ENCODE results near the gene PNMT. TPM values are rescaled to one million over a fixed set of nuclear protein-coding genes. Genes with fewer than 3 reads are reported as not detected.
A peak's percentile ranks its signal among the peaks of the same experiment; 100 is the strongest.
"Not testable (repeated sequence)": the region's sequence is repeated elsewhere in the genome, so short reads cannot be mapped to it uniquely, and the experiment has no call there.

PNMT gene
- polyA plus RNA-seq, 3 donors, result 1.3 to 2.8 (median 2.4) TPM

- DNase-seq (ENCODE audit: extremely low read depth in 1 of 11, low read depth in 9 of 11, low spot score in 4 of 11), result no peak
These were observed 32.9 kb downstream of the PNMT start for GRCh38 chr17:39701012-39701783.

DNA sequence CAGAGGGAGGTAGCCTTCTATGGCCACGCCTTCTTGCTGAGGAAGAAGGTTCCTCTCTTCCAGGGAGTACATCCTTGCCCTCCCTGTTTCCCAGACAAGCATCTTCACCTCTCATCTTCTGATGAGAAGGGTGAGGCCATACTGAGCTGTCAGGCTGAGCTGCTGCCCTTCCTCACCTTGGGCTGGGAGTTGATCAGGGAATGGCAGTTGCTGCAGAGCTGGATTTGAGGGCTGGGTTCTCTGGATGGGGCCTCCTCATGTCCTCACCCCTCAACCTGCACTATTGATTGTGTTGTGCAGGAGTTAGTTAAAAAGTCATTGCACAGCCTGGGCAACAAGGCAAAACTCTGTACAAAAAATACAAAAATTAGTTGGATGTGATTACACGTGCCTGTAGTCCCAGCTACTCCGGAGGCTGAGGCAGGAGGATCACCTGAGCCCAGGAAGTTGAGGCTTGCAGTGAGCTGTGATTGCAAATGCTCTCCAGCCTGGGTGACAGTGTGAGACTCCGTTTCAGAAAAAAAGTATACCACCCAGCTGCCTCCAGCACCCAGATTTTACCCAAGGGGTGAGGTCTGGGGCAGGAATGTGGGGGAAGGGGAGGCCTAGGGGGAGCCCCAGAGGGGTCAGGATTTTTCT lies 33.6 kb downstream of the PNMT start:
- no peak for DNase-seq (ENCODE audit: extremely low read depth in 1 of 11, low read depth in 9 of 11, low spot score in 4 of 11)

DNA sequence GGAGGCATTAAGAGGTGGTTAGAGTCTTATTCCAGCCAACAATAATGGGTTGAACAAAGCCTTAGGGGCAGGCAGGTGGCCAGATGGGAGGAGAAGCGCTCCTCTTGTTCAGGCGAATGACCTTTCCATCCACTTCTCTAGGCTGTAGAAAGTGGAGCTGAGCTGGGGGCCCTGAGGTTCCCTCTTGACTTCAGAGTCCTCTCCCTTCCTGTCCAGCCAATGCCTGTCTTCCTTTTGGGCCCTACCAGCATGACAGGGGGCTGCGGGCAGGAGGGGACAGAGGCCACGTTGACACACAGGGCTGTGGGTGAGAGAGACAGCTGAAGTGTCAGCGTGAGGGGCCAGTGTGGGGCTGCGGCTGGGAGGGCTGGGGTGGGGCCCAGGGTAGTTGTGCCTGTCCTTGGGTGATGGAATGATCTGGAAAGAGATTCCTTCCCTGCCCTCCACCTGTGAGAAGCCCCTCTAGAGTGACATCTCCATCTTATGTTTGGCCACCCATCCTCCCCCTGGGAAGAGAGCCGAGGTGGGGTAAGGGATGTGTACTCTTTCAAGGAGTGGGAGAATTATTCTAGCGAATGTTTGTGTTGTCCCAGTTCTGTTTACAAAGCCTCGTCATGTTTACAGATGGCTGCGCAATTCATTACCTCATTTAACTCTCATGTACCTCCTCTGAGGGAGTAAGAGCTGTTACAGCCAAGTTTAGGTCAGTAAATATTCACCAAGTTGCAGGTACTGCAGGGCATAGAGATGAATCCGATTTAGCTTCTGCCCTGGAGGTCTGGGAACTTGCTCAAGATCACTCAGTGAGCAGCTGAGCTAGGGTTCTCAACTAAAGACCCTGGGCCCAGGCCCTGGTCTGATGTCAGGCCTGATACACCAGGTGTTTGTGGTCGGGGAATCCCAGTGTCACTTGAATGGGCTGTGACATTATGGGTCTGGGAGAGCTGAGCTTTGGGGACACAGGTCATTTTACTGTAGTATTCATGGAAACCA lies 34.9 kb downstream of the PNMT start:
- no peak for DNase-seq (ENCODE audit: extremely low read depth in 1 of 11, low read depth in 9 of 11, low spot score in 4 of 11)

GRCh38 chr17:39703913-39704312 lies 35.7 kb downstream of the PNMT start:
- DNase-seq (ENCODE audit: extremely low read depth in 1 of 11, low read depth in 9 of 11, low spot score in 4 of 11), result no peak

GRCh38 chr17:39704821-39705551 lies 36.7 kb downstream of the PNMT start:
- DNase-seq (ENCODE audit: extremely low read depth in 1 of 11, low read depth in 9 of 11, low spot score in 4 of 11), result no peak

- DNase-seq (ENCODE audit: extremely low read depth in 1 of 11, low read depth in 9 of 11, low spot score in 4 of 11), result peak in 1 of 11 donors; percentile 66
These were observed 37.6 kb downstream of the PNMT start for GRCh38 chr17:39705786-39706348.

DNA sequence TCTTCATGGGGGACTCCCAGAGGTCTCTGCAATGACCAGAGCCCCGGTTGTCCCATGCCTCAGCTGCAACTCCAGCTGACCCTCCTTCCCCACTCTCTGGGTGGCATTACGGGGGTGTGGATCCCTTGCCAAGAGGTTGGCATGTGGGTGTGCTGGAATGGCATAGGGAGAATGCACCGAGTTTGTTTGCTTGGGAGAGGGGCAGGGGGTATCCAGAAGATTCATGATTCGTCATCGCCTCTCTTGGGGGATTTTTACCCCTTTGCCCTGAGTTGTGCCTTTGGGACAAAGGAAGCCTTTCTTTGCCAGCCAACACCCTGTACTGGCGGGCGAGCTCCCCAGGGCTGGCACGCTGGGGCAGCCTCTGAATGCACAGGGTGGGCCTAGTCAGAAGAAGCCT lies 38.1 kb downstream of the PNMT start:
- DNase-seq (ENCODE audit: extremely low read depth in 1 of 11, low read depth in 9 of 11, low spot score in 4 of 11), result no peak

DNA sequence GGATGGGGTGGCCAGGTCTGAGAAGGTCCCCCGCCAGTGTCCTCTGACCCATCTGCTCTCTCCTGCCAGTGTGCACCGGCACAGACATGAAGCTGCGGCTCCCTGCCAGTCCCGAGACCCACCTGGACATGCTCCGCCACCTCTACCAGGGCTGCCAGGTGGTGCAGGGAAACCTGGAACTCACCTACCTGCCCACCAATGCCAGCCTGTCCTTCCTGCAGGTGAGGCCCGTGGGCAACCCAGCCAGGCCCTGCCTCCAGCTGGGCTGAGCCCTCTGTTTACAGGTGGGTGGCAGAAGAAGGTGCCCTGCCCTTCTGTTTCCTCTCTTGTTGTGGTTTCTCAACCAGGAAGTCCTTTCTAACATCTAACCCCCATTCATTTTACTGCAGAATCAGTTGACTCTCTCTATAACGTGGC lies 38.7 kb downstream of the PNMT start:
- DNase-seq (ENCODE audit: extremely low read depth in 1 of 11, low read depth in 9 of 11, low spot score in 4 of 11), result no peak

DNA sequence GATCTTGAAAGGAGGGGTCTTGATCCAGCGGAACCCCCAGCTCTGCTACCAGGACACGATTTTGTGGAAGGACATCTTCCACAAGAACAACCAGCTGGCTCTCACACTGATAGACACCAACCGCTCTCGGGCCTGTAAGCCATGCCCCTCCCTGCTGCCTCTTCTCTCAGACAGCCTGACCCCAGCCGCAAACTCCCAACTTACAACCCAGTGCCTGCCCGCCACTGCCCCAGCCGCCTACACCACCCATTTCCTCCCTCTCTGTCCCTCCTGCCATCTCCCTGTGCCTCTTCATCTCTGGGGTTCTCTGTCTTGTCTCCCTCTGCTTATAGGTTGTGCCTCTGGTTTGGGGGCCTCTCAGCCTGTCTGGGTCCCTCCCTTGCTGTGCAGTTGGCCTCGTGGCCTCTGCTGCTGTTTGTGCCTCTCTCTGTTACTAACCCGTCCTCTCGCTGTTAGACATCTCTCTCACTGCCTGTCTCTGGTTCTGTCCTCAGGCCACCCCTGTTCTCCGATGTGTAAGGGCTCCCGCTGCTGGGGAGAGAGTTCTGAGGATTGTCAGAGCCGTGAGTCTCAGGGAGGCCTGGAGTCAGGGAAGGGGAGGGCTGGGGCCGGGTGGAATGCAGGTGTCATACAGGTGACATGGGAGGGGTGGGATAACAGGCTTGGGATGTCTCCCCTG lies 41.2 kb downstream of the PNMT start:
- DNase-seq (ENCODE audit: extremely low read depth in 1 of 11, low read depth in 9 of 11, low spot score in 4 of 11), result no peak

DNA sequence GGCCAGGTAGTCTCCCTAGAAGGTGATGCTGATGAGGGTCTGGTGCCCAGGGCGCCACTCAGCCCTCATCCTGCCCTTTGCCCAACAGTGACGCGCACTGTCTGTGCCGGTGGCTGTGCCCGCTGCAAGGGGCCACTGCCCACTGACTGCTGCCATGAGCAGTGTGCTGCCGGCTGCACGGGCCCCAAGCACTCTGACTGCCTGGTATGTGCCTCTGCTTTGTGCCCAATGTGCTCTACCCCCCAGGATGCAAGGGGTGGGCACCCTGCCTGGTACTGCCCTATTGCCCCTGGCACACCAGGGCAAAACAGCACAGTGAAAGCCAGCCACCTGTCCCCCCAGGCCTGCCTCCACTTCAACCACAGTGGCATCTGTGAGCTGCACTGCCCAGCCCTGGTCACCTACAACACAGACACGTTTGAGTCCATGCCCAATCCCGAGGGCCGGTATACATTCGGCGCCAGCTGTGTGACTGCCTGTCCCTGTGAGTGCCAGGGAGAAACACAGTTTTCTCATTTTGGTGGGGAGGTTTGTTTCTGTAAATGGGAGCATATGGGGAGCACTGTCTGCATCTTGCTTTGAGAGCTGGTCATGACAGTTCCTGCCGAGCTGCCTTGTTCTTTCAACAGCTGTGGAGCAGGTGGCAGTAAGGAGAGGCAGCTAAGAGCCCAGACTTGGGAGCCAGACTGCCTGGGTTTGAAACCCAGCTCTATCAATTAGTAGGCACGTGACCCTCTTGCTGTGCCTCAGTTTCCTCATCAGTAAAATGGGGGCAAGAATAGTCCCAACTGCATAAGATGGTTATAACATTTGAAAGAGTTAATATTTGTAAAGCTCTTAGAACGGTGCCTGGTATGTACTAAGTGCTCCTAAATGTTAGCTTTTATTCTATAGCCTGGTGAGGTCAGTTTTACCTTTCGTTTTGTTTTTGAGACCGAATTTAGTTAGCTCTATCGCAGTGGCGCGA lies 42.0 kb downstream of the PNMT start:
- DNase-seq (ENCODE audit: extremely low read depth in 1 of 11, low read depth in 9 of 11, low spot score in 4 of 11), result no peak

DNA sequence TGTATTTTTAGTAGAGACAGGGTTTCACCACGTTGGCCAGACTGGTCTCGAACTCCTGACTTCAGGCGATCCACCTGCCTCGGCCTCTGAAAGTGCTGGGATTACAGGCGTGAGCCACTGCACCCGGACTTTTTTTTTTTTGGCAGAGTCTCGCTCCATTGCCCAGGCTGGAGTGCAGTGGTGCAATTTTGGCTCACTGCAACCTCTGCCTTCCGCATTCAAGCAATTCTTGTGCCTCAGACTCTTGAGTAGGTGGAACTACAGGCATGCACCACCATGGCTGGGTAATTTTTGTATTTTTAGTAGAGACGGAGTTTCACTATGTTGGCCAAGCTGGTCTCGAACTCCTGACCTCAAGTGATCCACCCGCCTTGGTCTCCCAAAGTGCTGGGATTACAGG lies 42.8 kb downstream of the PNMT start:
- not testable (repeated sequence) for DNase-seq (ENCODE audit: extremely low read depth in 1 of 11, low read depth in 9 of 11, low spot score in 4 of 11)

DNA sequence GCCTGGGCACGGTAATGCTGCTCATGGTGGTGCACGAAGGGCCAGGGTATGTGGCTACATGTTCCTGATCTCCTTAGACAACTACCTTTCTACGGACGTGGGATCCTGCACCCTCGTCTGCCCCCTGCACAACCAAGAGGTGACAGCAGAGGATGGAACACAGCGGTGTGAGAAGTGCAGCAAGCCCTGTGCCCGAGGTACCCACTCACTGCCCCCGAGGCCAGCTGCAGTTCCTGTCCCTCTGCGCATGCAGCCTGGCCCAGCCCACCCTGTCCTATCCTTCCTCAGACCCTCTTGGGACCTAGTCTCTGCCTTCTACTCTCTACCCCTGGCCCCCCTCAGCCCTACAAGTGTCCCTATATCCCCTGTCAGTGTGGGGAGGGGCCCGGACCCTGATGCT lies 43.6 kb downstream of the PNMT start:
- DNase-seq (ENCODE audit: extremely low read depth in 1 of 11, low read depth in 9 of 11, low spot score in 4 of 11), result no peak

DNA sequence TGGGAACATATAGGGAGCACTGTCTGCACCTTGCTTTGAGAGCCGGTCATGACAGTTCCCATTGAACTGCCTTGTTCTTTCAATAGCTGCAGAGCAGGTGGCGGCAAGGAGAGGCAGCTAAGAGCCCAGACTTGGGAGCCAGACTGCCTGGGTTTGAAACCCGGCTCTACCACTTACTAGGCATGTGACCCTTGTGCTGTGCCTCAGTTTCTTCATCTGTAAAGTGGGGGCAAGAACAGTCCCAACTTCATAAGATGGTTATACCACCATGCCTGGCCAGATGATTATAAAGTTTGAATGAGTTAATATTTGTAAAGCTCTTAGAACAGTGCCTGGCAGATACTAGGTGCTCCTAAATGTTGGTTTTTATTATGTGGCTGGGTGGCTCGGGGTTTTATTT lies 46.0 kb downstream of the PNMT start:
- DNase-seq (ENCODE audit: extremely low read depth in 1 of 11, low read depth in 9 of 11, low spot score in 4 of 11), result no peak

DNA sequence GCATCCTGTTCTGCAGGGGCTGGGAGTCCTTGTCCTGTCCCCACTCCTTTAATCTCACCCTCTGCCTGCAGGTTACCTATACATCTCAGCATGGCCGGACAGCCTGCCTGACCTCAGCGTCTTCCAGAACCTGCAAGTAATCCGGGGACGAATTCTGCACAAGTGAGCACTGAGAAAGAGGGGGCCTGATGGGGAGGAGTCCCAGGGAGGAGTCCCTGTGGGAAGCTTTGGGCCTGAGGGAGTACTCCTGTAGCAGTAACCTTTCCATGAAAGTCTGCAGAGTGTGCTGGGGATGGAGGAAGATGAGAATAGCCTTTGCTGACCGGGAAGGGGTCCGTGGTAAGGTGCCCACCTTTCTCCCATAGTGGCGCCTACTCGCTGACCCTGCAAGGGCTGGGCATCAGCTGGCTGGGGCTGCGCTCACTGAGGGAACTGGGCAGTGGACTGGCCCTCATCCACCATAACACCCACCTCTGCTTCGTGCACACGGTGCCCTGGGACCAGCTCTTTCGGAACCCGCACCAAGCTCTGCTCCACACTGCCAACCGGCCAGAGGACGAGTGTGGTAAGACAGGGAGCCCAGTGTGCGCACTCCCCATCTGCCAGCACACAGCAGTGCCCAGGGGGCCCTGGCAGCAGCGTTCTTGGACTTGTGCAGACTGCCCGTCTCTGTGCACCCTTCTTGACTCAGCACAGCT lies 47.3 kb downstream of the PNMT start:
- no peak for DNase-seq (ENCODE audit: extremely low read depth in 1 of 11, low read depth in 9 of 11, low spot score in 4 of 11)

GRCh38 chr17:39716073-39716818 lies 48.0 kb downstream of the PNMT start:
- no peak for DNase-seq (ENCODE audit: extremely low read depth in 1 of 11, low read depth in 9 of 11, low spot score in 4 of 11)
